Frontal cortex (tissue), 4 donors: ENCODE measurements around the gene MT3. TPM values are rescaled to one million over a fixed set of nuclear protein-coding genes. Genes with fewer than 3 reads are reported as not detected.

Experiments
- DNase-seq, 2 donors: peaks; one replicate each; pipeline ENCODE4 v3.0.0; 2012; ENCODE audit warnings: low spot score in 2 of 2
- FAIRE-seq: peaks from 2 replicates; lab custom pipeline; 2012; peaks lifted over from hg19 to GRCh38; lab: Jason Lieb, UNC
- total RNA-seq: library from RNA; depleted of rRNA; stranded (reverse); fragments of >200 nt; gene quantifications from one replicate; pipeline ENCODE4 v1.2.3, GENCODE V29; 2014
- donor health status: control.
- donor health status: control.
- donor health status: control.

MT3 gene
- 7.3 TPM for total RNA-seq

GRCh38 chr16:56589141-56590039 lies at the start of gene MT3:
MT3 (plus strand) TSS chr16:56589528; CDS start chr16:56589591, 63 bp downstream.
- FAIRE-seq (no peak), DNase-seq (peak; percentile 72 to 75)

GRCh38 chr16:56539656-56540055 lies 49.7 kb upstream of the MT3 start:
- DNase-seq, result no peak
- FAIRE-seq, result no peak

GRCh38 chr16:56542039-56542438 lies 47.3 kb upstream of the MT3 start:
- FAIRE-seq, result no peak

GRCh38 chr16:56547120-56547948 lies 42.0 kb upstream of the MT3 start:
- no peak for FAIRE-seq

More at GRCh38 chr16:56542039-56542438, 47.3 kb upstream of the MT3 start:
- DNase-seq, result no peak

GRCh38 chr16:56547949-56548567 lies 41.3 kb upstream of the MT3 start:
- DNase-seq (no peak), FAIRE-seq (no peak)

More at GRCh38 chr16:56547120-56547948, 42.0 kb upstream of the MT3 start:
- DNase-seq, result peak; percentile 16 to 28

GRCh38 chr16:56549161-56549560 lies 40.2 kb upstream of the MT3 start:
- FAIRE-seq (no peak), DNase-seq (no peak)

- DNase-seq, result no peak
- no peak for FAIRE-seq
Observed at GRCh38 chr16:56549744-56550385, 39.5 kb upstream of the MT3 start.

GRCh38 chr16:56551796-56552738 lies 37.3 kb upstream of the MT3 start:
- FAIRE-seq (peak; percentile 3), DNase-seq (peak; percentile 22 to 35)

- DNase-seq (no peak), FAIRE-seq (no peak)
Observed at GRCh38 chr16:56554441-56554840, 34.9 kb upstream of the MT3 start.

GRCh38 chr16:56558024-56558747 lies 31.1 kb upstream of the MT3 start:
- DNase-seq, result peak in 1 of 2 donors; percentile 32
- no peak for FAIRE-seq

- DNase-seq (no peak), FAIRE-seq (no peak)
Observed at GRCh38 chr16:56559109-56559508, 30.2 kb upstream of the MT3 start.

- FAIRE-seq, result no peak
- no peak for DNase-seq
Observed at GRCh38 chr16:56560447-56560846, 28.9 kb upstream of the MT3 start.

GRCh38 chr16:56561126-56561525 lies 28.2 kb upstream of the MT3 start:
- FAIRE-seq (no peak), DNase-seq (no peak)

GRCh38 chr16:56564793-56565477 lies 24.4 kb upstream of the MT3 start, which contains the start of gene MT4:
MT4 (plus strand) TSS chr16:56565073; CDS start chr16:56565129, 56 bp downstream.
- DNase-seq, result no peak
- no peak for FAIRE-seq

- FAIRE-seq, result no peak
- no peak for DNase-seq
Observed at GRCh38 chr16:56569971-56570370, 19.4 kb upstream of the MT3 start.

- no peak for DNase-seq
- no peak for FAIRE-seq
Observed at GRCh38 chr16:56571525-56571924, 17.8 kb upstream of the MT3 start.

- DNase-seq (no peak), FAIRE-seq (no peak)
Observed at GRCh38 chr16:56574625-56575024, 14.7 kb upstream of the MT3 start.
